H9 (cell line): ENCODE results near the gene MYRIP. TPM values are rescaled to one million over a fixed set of nuclear protein-coding genes. Genes with fewer than 3 reads are reported as not detected.

Experiments
- DNase-seq: peaks from one replicate; pipeline ENCODE4 v3.0.0-alpha.2; 2017
- H2AFZ ChIP-seq: one replicate; pipeline ENCODE4 v1.6.1; 2013; ENCODE audit warnings: mild to moderate bottlenecking, low read length, control low read depth, moderate library complexity
- H2AK5ac ChIP-seq: 2 replicates; pipeline ENCODE4 v1.6.1; 2013; ENCODE audit warnings: low read length, control low read depth, mixed read lengths; ENCODE audit not compliant: insufficient read length
- H2BK120ac ChIP-seq: one replicate; pipeline ENCODE4 v1.6.1; 2013; ENCODE audit warnings: low read depth, mild to moderate bottlenecking, low read length, control low read depth, inconsistent platforms; ENCODE audit not compliant: poor library complexity, severe bottlenecking
- H2BK12ac ChIP-seq: 2 replicates; pipeline ENCODE4 v1.6.1; 2013; ENCODE audit warnings: low read length, control low read depth, mixed read lengths, low read depth; ENCODE audit not compliant: insufficient read length
- H2BK15ac ChIP-seq: 2 replicates; pipeline ENCODE4 v1.6.1; 2013; ENCODE audit warnings: low read depth, low read length, control low read depth
- H2BK20ac ChIP-seq: one replicate; pipeline ENCODE4 v1.6.1; 2013; ENCODE audit warnings: low read depth, mild to moderate bottlenecking, low read length, control low read depth, inconsistent platforms; ENCODE audit not compliant: poor library complexity, severe bottlenecking
- H2BK5ac ChIP-seq: 2 replicates; pipeline ENCODE4 v1.6.1; 2013; ENCODE audit warnings: low read length, control low read depth, mixed read lengths; ENCODE audit not compliant: insufficient read length
- H3K14ac ChIP-seq: 2 replicates; pipeline ENCODE4 v1.6.1; 2013; ENCODE audit warnings: low read length, control low read depth; ENCODE audit not compliant: insufficient read depth
- H3K18ac ChIP-seq: 2 replicates; pipeline ENCODE4 v1.6.1; 2013; ENCODE audit warnings: low read depth, mild to moderate bottlenecking, mixed read lengths, low read length, control low read depth; ENCODE audit not compliant: insufficient read length
- H3K23ac ChIP-seq: 2 replicates; pipeline ENCODE4 v1.6.1; 2013; ENCODE audit warnings: low read length, control low read depth, mixed read lengths, low read depth; ENCODE audit not compliant: insufficient read length
- H3K23me2 ChIP-seq: 2 replicates; pipeline ENCODE4 v1.6.1; 2013; ENCODE audit warnings: low read depth, mild to moderate bottlenecking, mixed read lengths, low read length, control low read depth; ENCODE audit not compliant: insufficient read length, poor library complexity, severe bottlenecking
- H3K27ac ChIP-seq: 2 replicates; pipeline ENCODE4 v1.5.1; 2013; ENCODE audit warnings: low read length, control low read depth, mixed read lengths, low read depth; ENCODE audit not compliant: insufficient read length
- H3K27me3 ChIP-seq: 2 replicates; pipeline ENCODE4 v1.6.1; 2013; ENCODE audit warnings: low read length, control low read depth, inconsistent platforms; ENCODE audit not compliant: insufficient read depth
- H3K4ac ChIP-seq: 2 replicates; pipeline ENCODE4 v1.6.1; 2013; ENCODE audit warnings: low read depth, mild to moderate bottlenecking, control low read depth, inconsistent platforms, low read length, moderate library complexity
- H3K4me1 ChIP-seq: 2 replicates; pipeline ENCODE4 v1.6.1; 2013; ENCODE audit warnings: low read length, control low read depth, inconsistent platforms; ENCODE audit not compliant: insufficient read depth
- H3K4me2 ChIP-seq: 2 replicates; pipeline ENCODE4 v1.6.1; 2013; ENCODE audit warnings: low read length, control low read depth, mixed read lengths; ENCODE audit not compliant: insufficient read length, insufficient read depth
- H3K56ac ChIP-seq: 2 replicates; pipeline ENCODE4 v1.6.1; 2013; ENCODE audit warnings: low read depth, mild to moderate bottlenecking, mixed read lengths, low read length, control low read depth; ENCODE audit not compliant: insufficient read length
- H3K79me1 ChIP-seq: 2 replicates; pipeline ENCODE4 v1.6.1; 2013; ENCODE audit warnings: low read depth, mild to moderate bottlenecking, moderate library complexity, low read length, control low read depth, inconsistent platforms; ENCODE audit not compliant: insufficient read depth, poor library complexity, severe bottlenecking
- H3K79me2 ChIP-seq: 2 replicates; pipeline ENCODE4 v1.6.1; 2013; ENCODE audit warnings: low read length, control low read depth, inconsistent platforms; ENCODE audit not compliant: insufficient read depth
- H3K9ac ChIP-seq: 2 replicates; pipeline ENCODE4 v1.6.1; 2013; ENCODE audit warnings: low read length, control low read depth, mixed read lengths; ENCODE audit not compliant: insufficient read length; ENCODE audit errors: extremely low read depth
- H3K9me3 ChIP-seq: one replicate; pipeline ENCODE4 v1.6.1; 2013; ENCODE audit warnings: low read depth, low read length, inconsistent platforms; ENCODE audit not compliant: control insufficient read depth
- H3T11ph ChIP-seq: one replicate; pipeline ENCODE4 v1.6.1; 2013; ENCODE audit warnings: mild to moderate bottlenecking, low read length, control low read depth, inconsistent platforms
- H4K20me1 ChIP-seq: one replicate; pipeline ENCODE4 v1.6.1; 2013; ENCODE audit not compliant: control insufficient read depth, insufficient read length, insufficient read depth
- H4K5ac ChIP-seq: 2 replicates; pipeline ENCODE4 v1.6.1; 2013; ENCODE audit warnings: low read depth, mild to moderate bottlenecking, mixed read lengths, low read length, control low read depth; ENCODE audit not compliant: insufficient read length
- H4K8ac ChIP-seq: replicated peaks from 2 replicates; pipeline ENCODE4 v1.6.1; 2013; ENCODE audit warnings: low read length, control low read depth, mixed read lengths, low read depth; ENCODE audit not compliant: insufficient read length
- H4K91ac ChIP-seq: 2 replicates; pipeline ENCODE4 v1.6.1; 2013; ENCODE audit warnings: low read depth, mild to moderate bottlenecking, moderate library complexity, mixed read lengths, low read length, control low read depth; ENCODE audit not compliant: insufficient read length
- H3K27ac Mint-ChIP-seq, 3 experiments: 2 replicates in 2 of 3; 3 replicates in 1 of 3; pipeline ENCODE4 v1.8.0; 2020 to 2021; ENCODE audit warnings: mixed read lengths in 3 of 3, mild to moderate bottlenecking in 1 of 3, moderate library complexity in 1 of 3
- H3K27me3 Mint-ChIP-seq: 2 replicates; pipeline ENCODE4 v1.8.0; 2021; ENCODE audit warnings: low read depth, mild to moderate bottlenecking, moderate library complexity, mixed read lengths
- H3K36me3 Mint-ChIP-seq, 3 experiments: 2 replicates in 2 of 3; 3 replicates in 1 of 3; pipeline ENCODE4 v1.8.0; 2020 to 2021; ENCODE audit warnings: low read depth in 3 of 3, mixed read lengths in 3 of 3; ENCODE audit not compliant: insufficient read depth in 1 of 3
- H3K4me1 Mint-ChIP-seq, 2 experiments: 2 replicates each; pipeline ENCODE4 v1.8.0; 2020; ENCODE audit warnings: mixed read lengths in 2 of 2
- H3K4me3 Mint-ChIP-seq, 2 experiments: 2 replicates in 1 of 2; 3 replicates in 1 of 2; pipeline ENCODE4 v1.8.0; 2020 to 2021; ENCODE audit warnings: mild to moderate bottlenecking in 2 of 2, mixed read lengths in 2 of 2, moderate library complexity in 1 of 2
- H3K9me3 Mint-ChIP-seq, 2 experiments: 2 replicates in 1 of 2; 3 replicates in 1 of 2; pipeline ENCODE4 v1.8.0; 2020; ENCODE audit warnings: mild to moderate bottlenecking in 2 of 2, mixed read lengths in 2 of 2, moderate library complexity in 1 of 2
- whole genome bisulfite sequencing: extraction: QIAGEN DNeasy Blood & Tissue Kit; methylation state at CpG from one replicate; pipeline ENCODE4 v1.1.7; 2013; ENCODE audit warnings: missing lambda C conversion rate, low lambda C conversion rate, mixed read lengths; ENCODE audit not compliant: insufficient read length; ENCODE audit errors: extremely low coverage; 5-methylcytosine and 5-hydroxymethylcytosine counted together
- total RNA-seq: library from RNA; stranded (reverse); gene quantifications from 2 replicates; pipeline ENCODE4 v1.2.1, GENCODE V29; 2021
- TF ChIP-seq, protein P1 (sequence below): fragments of 200-600 bp; sonication (generic); conservative IDR thresholded peaks from 3 replicates; pipeline ENCODE4 v1.8.0; 2021; ENCODE audit warnings: antibody characterized with exemption, mild to moderate bottlenecking

Gene MYRIP
- total RNA-seq, 1 experiment from 2014 or later = 1.8 TPM

- Histone ChIP-seq H3K79me1 (no peaks in the 10 kb centered on the region), H3K4me2 (no peak overlapping the region), H3K27me3 (no peaks in the 10 kb centered on the region), H3T11ph (no peak overlapping the region), H2BK120ac (no peak overlapping the region), H4K91ac (no peak overlapping the region), H3K14ac (no peak overlapping the region), H3K27ac (no peak overlapping the region), H2BK5ac (no peak overlapping the region), H3K9me3 (no peaks in the 10 kb centered on the region), H2AFZ (no peak overlapping the region), H3K4ac (no peak overlapping the region), H3K56ac (no peak overlapping the region), H2BK20ac (no peak overlapping the region), H3K9ac (no peak overlapping the region), H3K79me2 (no peaks in the 10 kb centered on the region), H3K23me2 (no peaks in the 10 kb centered on the region), H4K5ac (no peak overlapping the region), H3K23ac (no peak overlapping the region), H4K20me1 (no peaks in the 10 kb centered on the region), H2AK5ac (no peak overlapping the region), H4K8ac (no peak overlapping the region), H2BK15ac (no peak overlapping the region), H3K4me1 (peaks cover 3% of the 10 kb centered on the region; the same call in 1 of the 2 replicates), H3K18ac (no peak overlapping the region), H2BK12ac (no peak overlapping the region)
- no peak overlapping the region for H3K4me3 Mint-ChIP-seq
- no peak overlapping the region for H3K27ac Mint-ChIP-seq
- H3K4me1 Mint-ChIP-seq = peaks cover 9 to 22% of the 10 kb centered on the region in 2 experiments
- no CpG with 5 or more reads among the region's 7 CpGs for WGBS
- H3K36me3 Mint-ChIP-seq = no peaks in the 10 kb centered on the region
- TF ChIP-seq, protein P1, sequence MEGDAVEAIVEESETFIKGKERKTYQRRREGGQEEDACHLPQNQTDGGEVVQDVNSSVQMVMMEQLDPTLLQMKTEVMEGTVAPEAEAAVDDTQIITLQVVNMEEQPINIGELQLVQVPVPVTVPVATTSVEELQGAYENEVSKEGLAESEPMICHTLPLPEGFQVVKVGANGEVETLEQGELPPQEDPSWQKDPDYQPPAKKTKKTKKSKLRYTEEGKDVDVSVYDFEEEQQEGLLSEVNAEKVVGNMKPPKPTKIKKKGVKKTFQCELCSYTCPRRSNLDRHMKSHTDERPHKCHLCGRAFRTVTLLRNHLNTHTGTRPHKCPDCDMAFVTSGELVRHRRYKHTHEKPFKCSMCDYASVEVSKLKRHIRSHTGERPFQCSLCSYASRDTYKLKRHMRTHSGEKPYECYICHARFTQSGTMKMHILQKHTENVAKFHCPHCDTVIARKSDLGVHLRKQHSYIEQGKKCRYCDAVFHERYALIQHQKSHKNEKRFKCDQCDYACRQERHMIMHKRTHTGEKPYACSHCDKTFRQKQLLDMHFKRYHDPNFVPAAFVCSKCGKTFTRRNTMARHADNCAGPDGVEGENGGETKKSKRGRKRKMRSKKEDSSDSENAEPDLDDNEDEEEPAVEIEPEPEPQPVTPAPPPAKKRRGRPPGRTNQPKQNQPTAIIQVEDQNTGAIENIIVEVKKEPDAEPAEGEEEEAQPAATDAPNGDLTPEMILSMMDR = no peak
- no peaks in the 10 kb centered on the region for H3K27me3 Mint-ChIP-seq
- no peak for DNase-seq
- H3K9me3 Mint-ChIP-seq = no peaks in the 10 kb centered on the region
These were observed 448.7 kb downstream of the MYRIP start for GRCh38 chr3:40258064-40258463.
